ENCODE measurements around the gene ITPK1. TPM values are rescaled to one million over a fixed set of nuclear protein-coding genes. Genes with fewer than 3 reads are reported as not detected.

The ITPK1 gene
- total RNA-seq, 4 donors from 2014 or later = 132 to 172 (median 157) TPM

GRCh38 chr14:92931681-92932447, 183.9 kb downstream of the ITPK1 start:
- no peak for DNase-seq

GRCh38 chr14:92930737-92931602, 184.8 kb downstream of the ITPK1 start:
- H3K36me3 ChIP-seq = peaks cover 0 to 3% (median 0%) of the 10 kb centered on the region in 3 donors
- H3K4me3 ChIP-seq = no peak overlapping the region
- no peak for DNase-seq
- no peaks in the 10 kb centered on the region for H3K9me3 ChIP-seq
- TF ChIP-seq CTCF (IDR thresholded peaks at IDR 0.05) (no peak), POLR2A (IDR thresholded peaks at IDR 0.05) (no peak)
- H3K4me1 ChIP-seq = no peaks in the 10 kb centered on the region
- no peak overlapping the region for H3K27ac ChIP-seq
- no peaks in the 10 kb centered on the region for H3K27me3 ChIP-seq

More at GRCh38 chr14:92931681-92932447, 183.9 kb downstream of the ITPK1 start:
- Histone ChIP-seq H3K27me3 (no peaks in the 10 kb centered on the region), H3K4me3 (no peak overlapping the region), H3K36me3 (peaks cover 0 to 12% (median 0%) of the 10 kb centered on the region in 3 donors), H3K9me3 (no peaks in the 10 kb centered on the region), H3K27ac (no peak overlapping the region), H3K4me1 (no peaks in the 10 kb centered on the region)
- TF ChIP-seq CTCF (IDR thresholded peaks at IDR 0.05) (no peak), POLR2A (IDR thresholded peaks at IDR 0.05) (no peak)

GRCh38 chr14:92929689-92930608, 185.8 kb downstream of the ITPK1 start:
- no peaks in the 10 kb centered on the region for H3K27me3 ChIP-seq
- no peaks in the 10 kb centered on the region for H3K9me3 ChIP-seq
- TF ChIP-seq CTCF (IDR thresholded peaks at IDR 0.05) = no peak
- TF ChIP-seq POLR2A (IDR thresholded peaks at IDR 0.05) = no peak
- H3K4me1 ChIP-seq = no peaks in the 10 kb centered on the region
- H3K27ac ChIP-seq = no peak overlapping the region
- DNase-seq = no peak
- H3K36me3 ChIP-seq = no peaks in the 10 kb centered on the region
- H3K4me3 ChIP-seq = no peak overlapping the region

- DNase-seq = no peak
- Histone ChIP-seq H3K4me1 (no peaks in the 10 kb centered on the region), H3K9me3 (no peaks in the 10 kb centered on the region), H3K27me3 (no peaks in the 10 kb centered on the region), H3K27ac (no peak overlapping the region), H3K4me3 (no peak overlapping the region), H3K36me3 (no peaks in the 10 kb centered on the region)
- TF ChIP-seq CTCF (IDR thresholded peaks at IDR 0.05) (no peak), POLR2A (IDR thresholded peaks at IDR 0.05) (no peak)
Observed at GRCh38 chr14:92928961-92929688, 186.6 kb downstream of the ITPK1 start.
